Body of pancreas (tissue), 4 donors: ENCODE data around the gene NECTIN1. TPM values are rescaled to one million over a fixed set of nuclear protein-coding genes. Genes with fewer than 3 reads are reported as not detected.

Experiments
- ATAC-seq: fragments of 150-250 bp; one replicate; pipeline ENCODE4 v1.9.1; 2016
- DNase-seq, 4 donors: peaks; one replicate each; pipeline ENCODE4 v3.0.0-alpha.2; 2019
- H3K27ac ChIP-seq, 4 donors: fragments of 200-600 bp; sonication (generic); 1 replicate in 3 of 4; 2 replicates in 1 of 4; pipeline versions ENCODE4 v1.5.1 to v1.6.1; 2016 to 2019; ENCODE audit warnings: mild to moderate bottlenecking in 1 of 4, mixed read lengths in 1 of 4, moderate library complexity in 1 of 4
- H3K27me3 ChIP-seq, 2 donors: fragments of 200-600 bp; sonication (generic); one replicate each; pipeline ENCODE4 v1.6.0; 2016; ENCODE audit warnings: mild to moderate bottlenecking in 1 of 2
- H3K36me3 ChIP-seq, 2 donors: fragments of 200-600 bp; sonication (generic); replicated peaks in 1 of 2; 2 replicates each; pipeline ENCODE4 v1.5.1; 2016; ENCODE audit warnings: low read depth in 2 of 2; ENCODE audit not compliant: insufficient read depth in 1 of 2
- H3K4me1 ChIP-seq: fragments of 200-600 bp; sonication (generic); one replicate; pipeline ENCODE4 v1.6.0; 2016
- H3K4me3 ChIP-seq, 2 donors: fragments of 200-600 bp; sonication (generic); 1 replicate in 1 of 2; 2 replicates in 1 of 2; pipeline ENCODE4 v1.5.1; 2016 to 2019
- H3K9me3 ChIP-seq, 3 donors: fragments of 200-600 bp; sonication (generic); 1 replicate in 2 of 3; 2 replicates in 1 of 3; pipeline ENCODE4 v1.5.1; 2016
- POLR2A ChIP-seq, 3 donors: fragments of 450-650 bp; IDR thresholded peaks; one replicate each; pipeline ENCODE4 v1.6.1; 2016; ENCODE audit warnings: antibody characterized with exemption in 3 of 3, mild to moderate bottlenecking in 2 of 3
- WGBS, 2 donors: methylation state at CpG; one replicate each; pipeline ENCODE4 v1.1.5; 2017; 5-methylcytosine and 5-hydroxymethylcytosine counted together
- intact Hi-C: fragments of 100-400 bp; cut with DNase I; formaldehyde crosslinking; loops from one replicate; pipeline ENCODE4 v1.15.1; 2023
- total RNA-seq, 2 donors: library from RNA; depleted of rRNA; stranded (reverse); fragments of >200 nt; gene quantifications; one replicate each; pipeline ENCODE4 v1.1.0, GENCODE V29; 2016
- TF ChIP-seq, protein P1 (sequence below), 7 experiments: fragments of 450-650 bp in 4 of 7; fragments of 200-600 bp in 3 of 7; sonication (generic) in 3 of 7; IDR thresholded peaks; one replicate each; pipeline ENCODE4 v1.5.1; 2016 to 2019; ENCODE audit warnings: antibody characterized with exemption in 7 of 7

The NECTIN1 gene
- total RNA-seq, 2 donors from 2014 or later, result 7.3 to 31.6 TPM

GRCh38 chr11:119716582-119717498, 12.2 kb downstream of the NECTIN1 start:
- TF ChIP-seq POLR2A (IDR thresholded peaks at IDR 0.05), result no peak
- TF ChIP-seq, protein P1, sequence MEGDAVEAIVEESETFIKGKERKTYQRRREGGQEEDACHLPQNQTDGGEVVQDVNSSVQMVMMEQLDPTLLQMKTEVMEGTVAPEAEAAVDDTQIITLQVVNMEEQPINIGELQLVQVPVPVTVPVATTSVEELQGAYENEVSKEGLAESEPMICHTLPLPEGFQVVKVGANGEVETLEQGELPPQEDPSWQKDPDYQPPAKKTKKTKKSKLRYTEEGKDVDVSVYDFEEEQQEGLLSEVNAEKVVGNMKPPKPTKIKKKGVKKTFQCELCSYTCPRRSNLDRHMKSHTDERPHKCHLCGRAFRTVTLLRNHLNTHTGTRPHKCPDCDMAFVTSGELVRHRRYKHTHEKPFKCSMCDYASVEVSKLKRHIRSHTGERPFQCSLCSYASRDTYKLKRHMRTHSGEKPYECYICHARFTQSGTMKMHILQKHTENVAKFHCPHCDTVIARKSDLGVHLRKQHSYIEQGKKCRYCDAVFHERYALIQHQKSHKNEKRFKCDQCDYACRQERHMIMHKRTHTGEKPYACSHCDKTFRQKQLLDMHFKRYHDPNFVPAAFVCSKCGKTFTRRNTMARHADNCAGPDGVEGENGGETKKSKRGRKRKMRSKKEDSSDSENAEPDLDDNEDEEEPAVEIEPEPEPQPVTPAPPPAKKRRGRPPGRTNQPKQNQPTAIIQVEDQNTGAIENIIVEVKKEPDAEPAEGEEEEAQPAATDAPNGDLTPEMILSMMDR (IDR thresholded peaks at IDR 0.05), result no peak
- no peaks in the 10 kb centered on the region for H3K36me3 ChIP-seq
- H3K9me3 ChIP-seq, result no peaks in the 10 kb centered on the region
- ATAC-seq, result no peak
- no peak overlapping the region for H3K4me3 ChIP-seq
- no peaks in the 10 kb centered on the region for H3K27me3 ChIP-seq
- 86 to 92% methylated on average over 30 of the region's 30 CpGs for WGBS, 2 donors
- DNase-seq, result no peak
- no peak overlapping the region for H3K27ac ChIP-seq
- intact Hi-C loops, result no loop called here
- peaks cover 40% of the 10 kb centered on the region for H3K4me1 ChIP-seq

GRCh38 chr11:119714590-119714989, 14.4 kb downstream of the NECTIN1 start:
- DNase-seq (no peak), ATAC-seq (no peak)
- Histone ChIP-seq H3K27ac (no peak overlapping the region), H3K9me3 (no peaks in the 10 kb centered on the region), H3K4me3 (no peak overlapping the region), H3K36me3 (no peaks in the 10 kb centered on the region), H3K27me3 (no peaks in the 10 kb centered on the region), H3K4me1 (peaks cover 27% of the 10 kb centered on the region)
- TF ChIP-seq, protein P1 (IDR thresholded peaks at IDR 0.05), result no peak
- TF ChIP-seq POLR2A (IDR thresholded peaks at IDR 0.05), result no peak
- 90 to 96% methylated on average over 6 of the region's 6 CpGs for WGBS, 2 donors
- intact Hi-C loops, result no loop called here

- H3K9me3 ChIP-seq, result no peaks in the 10 kb centered on the region
- ATAC-seq, result no peak
- no peaks in the 10 kb centered on the region for H3K36me3 ChIP-seq
- WGBS, 2 donors, result 88 to 100% methylated on average over 3 to 7 of the region's 8 CpGs
- H3K4me1 ChIP-seq, result peaks cover 27% of the 10 kb centered on the region
- TF ChIP-seq POLR2A (IDR thresholded peaks at IDR 0.05), result no peak
- TF ChIP-seq, protein P1 (IDR thresholded peaks at IDR 0.05), result no peak
- intact Hi-C loops, result no loop called here
- H3K27ac ChIP-seq, result peak overlapping the region in 2 of 4 donors; percentile 23 to 44
- H3K4me3 ChIP-seq, result no peak overlapping the region
- no peaks in the 10 kb centered on the region for H3K27me3 ChIP-seq
- DNase-seq, result no peak
Measured at GRCh38 chr11:119714189-119714588, 14.8 kb downstream of the NECTIN1 start.

GRCh38 chr11:119713359-119714040, 15.5 kb downstream of the NECTIN1 start:
- Histone ChIP-seq H3K27ac (peak overlapping the region in 3 of 4 donors; percentile 44 to 68 (median 65)), H3K36me3 (no peaks in the 10 kb centered on the region), H3K9me3 (no peaks in the 10 kb centered on the region), H3K4me1 (peaks cover 27% of the 10 kb centered on the region), H3K4me3 (no peak overlapping the region), H3K27me3 (no peaks in the 10 kb centered on the region)
- intact Hi-C loops, result no loop called here
- ATAC-seq, result peak; percentile 70
- DNase-seq, result peak in 3 of 4 donors; percentile 50 to 71 (median 70)
- no peak for TF ChIP-seq POLR2A (IDR thresholded peaks at IDR 0.05)
- TF ChIP-seq, protein P1 (IDR thresholded peaks at IDR 0.05), result no peak
- 31 to 38% methylated on average over 4 to 9 of the region's 9 CpGs for WGBS, 2 donors
